GM21381 (cell line): ENCODE results near the gene SCAF11.

Experiments
- ATAC-seq: cut with Tn5 transposase; IDR thresholded peaks from one replicate; pipeline ENCODE4 v1.9.1; 2021; ENCODE audit warnings: mild to moderate bottlenecking, moderate library complexity; ENCODE audit not compliant: unreplicated experiment

The SCAF11 gene

DNA sequence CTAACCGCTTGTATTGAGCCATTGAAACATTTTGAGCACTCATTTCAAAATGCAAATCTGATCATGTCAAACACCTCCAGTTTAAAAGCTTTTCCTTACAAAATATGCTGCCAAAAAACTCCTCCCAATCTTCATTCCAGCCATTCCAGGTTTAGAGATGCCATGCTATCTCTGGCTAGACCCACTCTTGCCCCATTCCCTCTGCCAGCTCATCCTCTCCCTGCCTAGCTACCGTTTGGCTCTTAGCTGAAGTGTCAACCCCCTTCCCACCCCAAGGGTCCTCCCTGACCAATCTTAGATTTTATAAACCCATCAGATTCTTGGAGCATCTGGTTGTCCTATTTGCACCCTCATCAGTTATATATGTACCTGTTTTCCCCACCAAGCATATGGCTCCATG is 75.0 kb downstream of the SCAF11 start:
- no peak for ATAC-seq

DNA sequence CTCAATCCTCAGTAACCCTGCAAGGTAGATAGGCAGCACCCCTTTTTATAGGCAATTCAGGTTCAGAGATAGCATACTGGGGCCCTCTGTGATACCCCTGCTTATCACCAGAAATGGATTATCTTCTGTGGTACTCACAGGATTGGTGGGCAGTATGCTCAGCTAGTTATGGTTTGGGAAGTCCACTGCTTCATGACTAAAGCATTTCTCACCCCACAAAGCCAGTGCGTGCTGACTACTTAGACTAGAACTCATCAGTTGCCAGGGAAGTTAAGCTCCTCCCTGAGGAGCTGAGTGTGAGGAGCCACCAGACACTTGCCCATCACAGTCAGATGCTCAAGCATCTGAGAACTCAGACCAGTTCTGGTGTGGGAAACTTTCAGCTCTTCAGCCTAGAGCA is 76.3 kb downstream of the SCAF11 start:
- ATAC-seq = peak; percentile 39

DNA sequence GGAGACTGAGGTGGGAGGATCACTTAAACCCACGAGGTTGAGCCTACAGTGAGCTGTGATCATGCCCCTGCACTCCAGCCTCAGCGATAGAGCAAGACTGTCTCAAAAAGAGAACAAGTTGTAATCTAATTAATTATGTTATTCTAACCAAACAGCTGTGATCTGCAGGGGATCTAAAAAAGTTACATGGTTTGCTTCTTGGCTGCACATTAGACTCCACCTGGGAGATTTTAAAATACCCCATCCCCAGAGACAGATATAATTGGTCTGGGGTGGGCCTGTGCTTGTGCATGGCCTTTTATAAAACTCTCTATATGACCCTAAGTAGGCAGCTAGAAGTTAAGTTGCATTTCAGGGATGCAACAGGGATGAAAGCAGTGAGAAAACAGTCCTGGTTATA is 76.7 kb downstream of the SCAF11 start:
- ATAC-seq = no peak

DNA sequence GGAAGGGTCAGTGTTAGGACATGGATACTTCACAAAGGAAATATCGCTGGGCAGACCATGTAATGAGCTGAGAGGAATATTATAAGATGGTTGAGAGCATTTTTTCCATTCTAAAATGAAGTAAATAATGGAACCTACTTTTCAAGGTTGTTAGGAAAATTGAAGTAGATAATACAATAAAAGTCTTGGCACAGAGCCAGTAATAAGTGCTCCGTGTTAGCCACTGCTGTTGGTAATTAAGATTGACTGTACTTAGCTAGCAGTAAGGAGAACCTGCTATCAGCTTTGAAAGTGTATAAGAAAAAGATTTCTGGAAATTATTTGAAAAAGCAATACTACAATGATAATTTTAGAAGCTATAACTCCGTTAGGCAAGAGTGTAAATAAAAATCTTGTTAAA is 77.6 kb downstream of the SCAF11 start:
- no peak for ATAC-seq

DNA sequence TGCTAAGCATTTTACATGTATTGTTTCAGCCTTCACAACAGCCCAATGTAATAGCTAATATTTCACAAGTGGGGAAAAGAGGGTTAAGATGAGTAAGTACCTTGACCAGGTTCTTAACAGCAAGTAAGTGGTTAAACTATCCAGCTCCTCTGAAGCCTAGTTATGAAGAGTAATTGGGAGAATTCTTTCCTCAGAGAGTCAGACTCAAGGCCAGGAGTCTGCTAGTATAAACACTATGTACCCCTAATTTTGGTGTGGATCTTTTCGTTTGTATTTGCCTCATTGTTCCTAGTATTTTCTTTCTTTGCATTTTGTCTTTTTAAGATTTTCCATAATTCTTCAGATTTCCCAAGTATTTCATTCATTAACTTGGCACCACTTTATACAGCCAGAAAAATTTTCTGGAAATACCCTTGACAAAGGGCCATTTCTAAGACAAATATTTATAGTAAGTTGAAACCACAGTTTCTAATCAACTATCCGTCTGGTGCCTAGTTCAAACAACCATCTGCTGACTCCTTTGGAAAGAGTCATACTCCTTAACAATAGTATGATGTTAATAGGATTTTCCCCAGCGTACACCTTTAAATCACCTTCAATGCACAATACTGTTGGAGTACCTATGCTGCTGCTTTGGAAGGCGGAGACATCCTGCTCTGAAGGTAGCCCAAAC is 81.2 kb downstream of the SCAF11 start:
- ATAC-seq = no peak

DNA sequence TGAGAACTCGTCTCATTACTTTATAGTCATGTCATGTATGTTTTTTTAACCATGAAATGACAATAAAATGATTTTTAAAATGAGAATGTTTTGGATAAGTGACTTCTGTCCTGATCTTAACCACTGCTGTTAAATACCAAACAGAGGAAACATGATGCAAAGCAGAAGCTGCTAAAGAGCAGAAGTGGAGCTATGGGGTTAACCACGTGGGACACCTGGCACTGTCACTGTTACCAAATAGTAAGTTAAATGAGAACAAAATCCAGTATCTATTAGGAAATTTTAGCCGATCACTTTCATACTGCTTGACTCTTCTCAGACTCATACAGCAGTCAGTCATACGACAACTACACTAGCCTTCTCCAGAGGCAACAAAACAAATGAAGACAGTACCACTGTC is 82.4 kb downstream of the SCAF11 start:
- no peak for ATAC-seq

DNA sequence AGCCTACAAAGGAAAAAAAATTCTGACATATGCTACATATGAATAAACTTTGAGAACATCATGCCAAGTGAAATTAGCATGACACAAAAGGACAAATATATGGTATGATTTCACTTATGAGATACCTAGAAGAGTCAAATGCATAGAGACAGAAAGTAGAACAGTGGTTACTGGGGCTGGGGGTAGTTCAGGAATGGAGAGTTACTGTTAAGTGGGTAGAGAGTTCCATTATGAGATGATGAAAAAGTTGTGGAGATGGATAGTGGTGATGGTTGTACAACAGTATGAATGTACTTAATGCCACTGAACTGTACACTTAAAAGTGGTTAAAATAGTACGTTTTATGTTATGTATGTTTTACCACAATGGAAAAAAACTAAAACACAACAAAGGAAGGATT is 92.3 kb downstream of the SCAF11 start:
- no peak for ATAC-seq

DNA sequence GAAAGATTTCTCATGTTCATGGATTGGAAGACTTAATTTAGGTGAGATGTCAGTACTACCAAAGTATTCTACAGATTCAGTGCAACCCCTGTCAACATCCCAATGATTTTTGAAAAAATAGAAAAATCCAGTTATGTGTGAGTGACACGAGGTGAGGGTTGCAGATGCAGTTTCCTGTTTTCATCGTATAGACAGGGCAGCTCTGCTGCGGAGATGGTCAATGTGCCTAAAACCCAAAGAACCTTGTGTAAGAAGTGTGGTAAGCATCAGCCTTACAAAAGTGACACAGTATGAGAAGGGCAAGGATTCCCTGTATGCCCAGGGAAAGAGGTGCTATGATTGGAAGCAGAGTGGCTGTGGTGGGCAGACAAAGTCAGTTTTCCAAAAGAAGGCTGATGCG is 94.4 kb downstream of the SCAF11 start:
- no peak for ATAC-seq

DNA sequence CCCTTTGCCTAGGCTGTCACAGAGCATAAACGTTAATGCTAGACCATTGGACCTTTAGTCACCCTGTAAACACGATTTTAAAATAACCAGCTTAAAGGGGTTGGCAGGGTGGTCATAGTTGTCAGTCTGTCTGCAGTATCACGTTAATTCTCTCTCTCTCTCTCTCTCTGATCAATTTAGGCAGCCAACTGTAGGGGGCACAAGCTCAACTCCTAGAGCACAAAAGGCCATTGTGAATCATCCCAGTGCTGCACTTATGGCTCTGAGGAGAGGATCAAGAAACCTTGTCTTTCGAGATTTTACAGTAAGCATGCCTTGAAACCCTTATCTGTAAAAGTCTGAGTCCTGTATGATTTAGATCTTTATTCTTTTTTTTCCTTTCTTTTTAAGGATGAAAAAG is 97.1 kb downstream of the SCAF11 start:
- no peak for ATAC-seq

DNA sequence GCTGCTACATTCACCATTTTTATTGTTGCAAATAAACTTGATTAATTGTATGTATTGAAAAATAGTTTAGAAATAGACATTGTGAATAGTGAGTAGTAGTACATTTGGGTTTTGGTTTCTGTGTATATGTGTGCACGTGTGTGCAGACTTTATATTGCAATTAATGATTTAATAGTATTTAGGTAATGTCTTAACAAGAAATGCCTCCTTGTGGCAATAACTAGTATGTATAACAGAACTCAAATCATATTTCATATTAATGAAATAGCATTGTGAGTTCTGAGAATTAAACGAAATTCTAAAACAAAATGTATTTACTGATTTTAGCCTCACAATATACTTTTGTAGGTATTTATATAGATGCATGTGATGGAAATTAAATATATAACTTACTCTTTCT is 100.1 kb downstream of the SCAF11 start:
- no peak for ATAC-seq

DNA sequence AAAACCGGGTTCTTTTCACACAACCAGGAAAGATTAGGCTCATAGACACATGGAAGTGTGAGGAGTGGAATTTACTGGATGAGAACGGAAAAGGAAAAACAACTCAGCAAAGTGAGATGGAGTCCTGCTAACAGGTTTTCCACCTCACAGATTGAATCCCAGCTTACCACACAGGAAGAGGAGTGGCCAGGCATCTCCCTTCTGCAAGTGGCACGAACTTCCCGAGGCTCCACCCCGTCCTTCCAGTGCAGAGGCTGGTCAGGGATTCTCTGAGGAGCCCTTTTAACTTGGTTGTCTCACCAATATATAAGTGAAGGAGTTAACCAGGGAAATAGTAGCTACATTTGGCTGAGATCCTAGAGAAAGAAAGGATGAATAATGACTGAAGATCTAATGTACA is 102.8 kb downstream of the SCAF11 start:
- no peak for ATAC-seq

DNA sequence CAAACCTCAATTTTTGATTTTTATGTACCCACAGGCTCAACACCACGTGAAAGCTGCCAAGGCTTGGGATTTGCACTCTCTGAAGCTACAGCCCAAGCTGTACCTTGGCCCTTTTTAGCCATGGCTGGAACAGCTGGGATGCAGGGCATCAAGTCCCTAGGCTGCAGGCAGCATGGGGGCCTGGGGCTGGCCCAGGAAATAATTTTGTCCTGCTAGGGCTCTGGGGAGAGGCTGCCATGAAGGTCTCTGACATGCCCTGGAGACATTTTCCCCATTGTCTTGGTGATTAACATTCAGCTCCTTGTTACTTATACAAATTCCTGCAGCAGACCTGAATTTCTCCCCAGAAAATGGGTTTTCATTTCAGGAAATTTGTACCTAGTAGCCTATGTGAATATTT is 103.7 kb downstream of the SCAF11 start:
- ATAC-seq = no peak

DNA sequence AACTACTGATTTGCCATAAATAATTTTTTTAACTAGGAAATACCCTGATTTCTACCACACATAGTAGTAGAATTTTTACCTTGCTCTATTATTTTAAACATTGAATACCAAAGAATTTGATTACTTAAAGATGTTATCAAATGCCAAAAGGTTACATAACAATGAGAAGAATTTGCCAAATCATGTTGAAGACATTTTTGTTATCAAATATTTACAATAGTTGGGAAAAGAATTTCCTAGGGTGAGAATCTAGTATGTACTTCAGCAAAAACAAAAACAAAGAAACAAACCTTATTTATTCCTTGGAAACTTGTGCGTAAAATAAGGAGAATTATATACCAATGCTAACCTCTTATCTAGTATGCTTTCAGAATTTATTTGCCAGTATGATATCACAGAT is 107.2 kb downstream of the SCAF11 start:
- ATAC-seq = no peak

DNA sequence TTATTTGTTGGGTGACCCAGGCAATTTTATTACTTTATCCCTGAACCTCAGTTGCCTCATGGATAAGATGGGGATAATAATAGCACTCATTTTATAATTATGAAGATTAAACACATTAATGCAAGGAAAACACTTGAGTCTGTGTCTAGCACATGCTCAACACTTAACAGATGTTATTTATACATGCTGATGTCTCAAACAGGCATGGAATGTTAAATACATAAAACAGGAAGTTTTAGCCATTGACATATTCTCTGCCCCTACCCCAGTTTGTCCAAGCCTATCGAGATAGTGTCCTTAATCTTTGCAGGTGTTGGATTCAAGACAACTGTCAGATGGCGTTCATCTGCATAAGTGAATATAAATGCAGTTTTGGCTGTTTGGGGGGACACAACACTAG is 109.8 kb downstream of the SCAF11 start:
- ATAC-seq = no peak

DNA sequence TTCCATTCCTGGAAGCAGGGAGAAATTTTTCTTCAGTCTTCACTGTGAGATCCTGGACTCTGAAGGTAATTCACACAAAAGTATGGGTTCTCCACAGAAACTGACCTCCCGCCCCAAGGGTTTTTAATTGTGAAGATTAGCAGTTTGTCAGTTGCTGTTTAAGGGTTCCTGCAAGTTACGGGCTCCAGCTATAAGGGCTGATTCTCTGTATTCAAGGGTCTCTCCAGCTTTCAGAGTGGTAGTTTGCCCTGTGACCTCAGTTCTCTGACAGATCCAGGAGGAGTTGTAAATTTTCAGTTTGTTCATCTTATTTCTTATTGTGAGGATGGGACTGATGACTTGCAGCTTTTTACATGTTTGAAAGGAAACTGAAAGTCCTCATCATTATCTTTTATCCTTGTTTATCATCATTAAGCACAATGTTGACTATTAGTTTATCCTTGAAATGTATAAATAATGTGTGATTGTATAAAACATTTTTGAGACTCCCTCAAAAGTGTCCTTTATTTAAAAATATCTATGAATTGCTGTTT is 110.9 kb downstream of the SCAF11 start:
- ATAC-seq = no peak

DNA sequence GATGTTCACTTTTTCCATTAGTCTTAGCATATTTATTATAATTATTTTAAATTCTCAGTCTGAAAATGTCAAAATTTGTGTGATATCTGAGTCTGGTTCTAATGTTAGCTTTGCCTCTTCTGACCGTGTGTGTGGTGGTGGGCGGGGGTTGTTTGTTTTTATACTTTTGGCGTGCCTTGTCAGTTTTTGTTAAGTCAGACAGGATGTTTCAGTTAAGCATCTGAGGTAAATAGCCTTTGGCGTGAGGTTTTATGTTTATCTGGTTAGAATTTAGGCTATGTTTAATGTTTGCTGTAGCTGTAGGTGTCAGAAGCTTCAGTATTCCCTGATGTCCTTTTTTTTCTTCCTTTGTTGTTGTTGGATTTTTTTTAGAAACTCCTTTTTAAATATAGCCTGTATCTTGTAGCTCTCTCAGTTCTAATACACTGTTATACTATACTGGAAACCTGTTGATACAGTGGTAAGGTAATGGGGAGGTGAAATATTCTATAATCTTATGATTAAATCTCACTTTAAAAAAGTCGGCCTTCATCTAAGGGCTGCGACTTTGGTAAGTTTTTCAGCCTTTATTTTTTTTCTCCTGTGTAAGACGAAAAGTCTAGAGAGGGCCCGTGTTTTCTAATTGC is 111.6 kb downstream of the SCAF11 start:
- no peak for ATAC-seq

DNA sequence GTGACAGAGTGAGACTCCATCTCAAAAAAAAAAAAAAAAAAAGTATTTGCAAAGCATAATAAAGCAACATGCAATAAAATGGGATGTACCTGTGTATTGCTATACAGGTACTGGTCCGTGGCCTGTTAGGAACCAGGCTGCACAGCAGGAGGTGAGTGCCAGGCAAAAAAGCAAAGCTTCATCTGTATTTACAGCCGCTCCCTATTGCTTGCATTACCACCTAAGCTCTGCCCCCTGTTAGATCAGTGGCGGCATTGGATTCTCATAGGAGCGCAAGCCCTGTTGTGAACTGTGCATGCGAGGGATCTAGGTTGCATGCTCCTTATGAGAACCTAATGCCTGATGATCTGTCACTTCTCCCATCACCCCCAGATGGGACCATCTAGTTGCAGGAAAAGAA is 113.3 kb downstream of the SCAF11 start:
- no peak for ATAC-seq

DNA sequence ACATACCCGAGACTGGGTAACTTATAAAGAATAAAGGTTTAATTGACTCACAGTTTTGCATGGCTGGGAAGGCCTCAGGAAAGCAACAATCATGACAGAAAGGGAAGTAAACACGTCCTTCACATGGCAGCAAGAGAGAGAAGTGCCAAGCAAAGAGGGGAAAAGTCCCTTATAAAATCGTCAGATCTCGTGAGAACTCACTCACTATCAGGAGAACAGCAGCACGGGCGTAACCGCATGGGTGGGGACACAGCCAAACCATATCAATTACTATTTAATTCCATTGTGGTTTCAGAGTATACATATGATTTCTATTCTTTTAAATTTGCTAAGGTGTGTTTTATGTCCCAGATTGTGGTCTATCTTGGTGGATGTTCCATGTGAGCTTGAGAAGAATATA is 117.9 kb downstream of the SCAF11 start:
- no peak for ATAC-seq
